GM12864 (cell line): ENCODE results near the gene SLC44A1.

ENCODE experiments used
- DNase-seq: peaks from one replicate; pipeline ENCODE4 v3.0.0-alpha.2; 2011; ENCODE audit warnings: low read depth
- H3K4me3 ChIP-seq: 2 replicates; pipeline ENCODE4 v1.5.1; 2011; ENCODE audit warnings: mild to moderate bottlenecking, low read depth, low read length, control low read depth
- TF ChIP-seq, protein P1 (sequence below): IDR thresholded peaks from 2 replicates; pipeline ENCODE4 v1.5.1; 2011; ENCODE audit warnings: low read depth, mild to moderate bottlenecking, moderate library complexity, low read length, control low read depth, inconsistent platforms; ENCODE audit errors: missing control alignments

SLC44A1 gene

DNA sequence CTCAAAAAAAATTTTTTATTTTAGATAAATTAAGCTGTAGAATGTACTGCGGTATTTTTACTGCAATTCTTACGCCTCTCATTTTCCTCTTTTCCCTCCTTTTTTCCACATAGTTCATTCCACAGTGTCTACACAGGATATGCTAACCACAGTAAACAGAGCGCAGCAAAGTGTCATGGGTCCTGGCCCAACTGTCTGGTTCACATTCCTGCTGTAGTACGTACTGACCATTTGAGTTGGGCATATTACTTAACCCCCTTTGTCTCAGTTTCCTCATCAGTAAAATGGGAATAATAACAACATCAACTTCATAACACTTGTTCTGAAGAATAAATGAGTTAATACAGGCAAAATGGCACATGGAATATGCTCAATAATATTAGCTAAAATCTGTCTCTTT is 41.6 kb downstream of the SLC44A1 start:
- no peak overlapping the region for H3K4me3 ChIP-seq
- DNase-seq = no peak
- TF ChIP-seq, protein P1, sequence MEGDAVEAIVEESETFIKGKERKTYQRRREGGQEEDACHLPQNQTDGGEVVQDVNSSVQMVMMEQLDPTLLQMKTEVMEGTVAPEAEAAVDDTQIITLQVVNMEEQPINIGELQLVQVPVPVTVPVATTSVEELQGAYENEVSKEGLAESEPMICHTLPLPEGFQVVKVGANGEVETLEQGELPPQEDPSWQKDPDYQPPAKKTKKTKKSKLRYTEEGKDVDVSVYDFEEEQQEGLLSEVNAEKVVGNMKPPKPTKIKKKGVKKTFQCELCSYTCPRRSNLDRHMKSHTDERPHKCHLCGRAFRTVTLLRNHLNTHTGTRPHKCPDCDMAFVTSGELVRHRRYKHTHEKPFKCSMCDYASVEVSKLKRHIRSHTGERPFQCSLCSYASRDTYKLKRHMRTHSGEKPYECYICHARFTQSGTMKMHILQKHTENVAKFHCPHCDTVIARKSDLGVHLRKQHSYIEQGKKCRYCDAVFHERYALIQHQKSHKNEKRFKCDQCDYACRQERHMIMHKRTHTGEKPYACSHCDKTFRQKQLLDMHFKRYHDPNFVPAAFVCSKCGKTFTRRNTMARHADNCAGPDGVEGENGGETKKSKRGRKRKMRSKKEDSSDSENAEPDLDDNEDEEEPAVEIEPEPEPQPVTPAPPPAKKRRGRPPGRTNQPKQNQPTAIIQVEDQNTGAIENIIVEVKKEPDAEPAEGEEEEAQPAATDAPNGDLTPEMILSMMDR = no peak

DNA sequence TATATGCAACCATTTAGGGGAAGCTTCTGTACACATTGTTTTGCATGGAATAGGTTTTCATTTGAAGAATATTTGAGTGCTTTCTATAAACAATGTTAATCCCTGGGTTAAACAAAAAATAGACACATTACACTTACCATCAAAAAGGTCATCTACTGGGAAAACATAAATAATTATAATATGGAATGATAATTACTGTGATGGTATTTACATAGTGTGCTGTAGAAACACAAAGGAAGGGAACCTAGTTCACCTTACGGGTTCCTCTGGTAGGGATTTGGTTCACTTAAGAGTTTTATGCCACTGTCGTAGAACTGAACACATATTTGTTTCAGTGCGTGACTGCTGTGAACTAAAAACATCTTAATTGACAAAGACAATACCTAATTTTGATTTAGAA is 44.9 kb downstream of the SLC44A1 start:
- TF ChIP-seq, protein P1 = no peak
- no peak overlapping the region for H3K4me3 ChIP-seq
- no peak for DNase-seq

DNA sequence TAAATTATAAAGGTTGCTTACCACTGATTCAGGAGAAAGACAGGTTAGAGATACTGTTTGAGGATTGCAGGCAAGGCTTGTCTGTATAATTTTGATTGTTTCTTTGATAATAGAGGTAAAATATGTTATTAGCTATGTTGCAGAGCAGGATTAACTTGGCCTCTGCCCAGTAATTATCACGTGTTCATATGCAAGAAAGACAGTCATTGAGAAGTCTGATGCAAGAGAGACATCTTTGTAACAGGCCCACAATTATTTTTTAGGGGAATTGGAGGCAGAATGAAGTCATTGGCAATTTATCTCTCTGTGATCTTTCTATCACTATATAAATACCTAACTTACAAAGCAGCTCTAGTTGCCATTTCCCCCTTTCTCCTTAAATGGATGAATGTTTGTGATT is 46.0 kb downstream of the SLC44A1 start:
- DNase-seq = no peak

DNA sequence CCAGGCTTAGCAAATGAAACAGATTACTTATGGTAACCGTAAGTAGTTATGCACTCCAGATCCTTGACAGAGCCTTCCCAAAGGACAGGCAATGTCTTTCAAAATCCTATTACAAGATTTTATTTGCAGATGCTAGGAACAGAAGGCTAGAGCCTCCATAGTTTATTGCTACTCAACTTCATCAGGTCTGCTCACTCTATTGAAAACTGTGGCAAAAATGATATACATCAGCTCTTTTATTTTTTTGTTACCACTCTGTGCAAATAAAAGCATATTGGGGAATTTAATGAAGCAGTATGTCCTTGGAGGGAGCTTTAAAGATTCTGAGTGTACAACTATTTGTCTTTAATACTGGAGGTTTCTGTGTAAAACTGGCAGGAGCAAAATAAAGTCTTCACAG is 46.5 kb downstream of the SLC44A1 start:
- DNase-seq = no peak
- TF ChIP-seq, protein P1 = no peak

More for the DNA sequence above, 46.0 kb downstream of the SLC44A1 start:
- no peak overlapping the region for H3K4me3 ChIP-seq
- TF ChIP-seq, protein P1 = no peak

DNA sequence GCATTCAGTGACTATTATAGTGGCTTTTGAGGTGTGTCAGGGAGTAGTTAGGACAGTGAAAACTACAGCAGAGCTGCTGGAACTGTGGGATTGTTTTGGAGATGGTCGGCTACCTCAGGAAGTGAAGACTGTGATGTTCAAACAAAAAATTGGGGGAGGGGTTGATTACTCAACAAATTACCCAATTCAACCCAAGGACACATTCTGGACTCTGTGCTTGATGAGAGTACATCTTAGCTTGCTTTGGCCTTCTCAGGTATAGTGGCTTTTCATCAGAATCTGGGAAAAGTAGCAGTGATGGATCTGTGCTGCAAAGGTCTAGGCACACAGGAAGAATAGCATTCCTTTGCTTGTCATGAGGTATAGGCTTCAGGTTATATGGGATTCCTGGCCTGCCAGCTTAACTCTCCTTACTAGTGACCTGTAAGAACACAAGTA is 47.0 kb downstream of the SLC44A1 start:
- TF ChIP-seq, protein P1 = no peak
- DNase-seq = no peak
- H3K4me3 ChIP-seq = no peak overlapping the region

More for the DNA sequence above, 46.5 kb downstream of the SLC44A1 start:
- H3K4me3 ChIP-seq = no peak overlapping the region

DNA sequence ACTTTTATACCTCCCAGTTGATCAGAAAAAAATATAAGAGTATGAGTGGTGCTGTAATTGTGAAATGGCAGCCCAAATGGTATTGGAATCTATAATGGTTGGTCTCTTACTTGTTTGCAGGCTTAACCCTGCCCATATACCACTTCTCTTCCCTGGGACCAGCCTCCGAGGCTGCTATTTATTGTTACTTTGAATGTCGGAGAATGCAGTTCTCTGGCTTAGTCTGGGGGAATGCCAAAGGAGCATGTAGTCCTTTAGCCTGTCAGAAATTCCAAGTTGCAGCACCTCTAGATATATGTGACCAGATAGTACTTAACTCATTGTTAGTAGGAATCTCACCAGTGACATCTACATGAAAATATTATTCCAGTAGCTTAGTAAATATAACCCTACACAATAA is 47.5 kb downstream of the SLC44A1 start:
- TF ChIP-seq, protein P1 = no peak
- no peak for DNase-seq
- H3K4me3 ChIP-seq = no peak overlapping the region

DNA sequence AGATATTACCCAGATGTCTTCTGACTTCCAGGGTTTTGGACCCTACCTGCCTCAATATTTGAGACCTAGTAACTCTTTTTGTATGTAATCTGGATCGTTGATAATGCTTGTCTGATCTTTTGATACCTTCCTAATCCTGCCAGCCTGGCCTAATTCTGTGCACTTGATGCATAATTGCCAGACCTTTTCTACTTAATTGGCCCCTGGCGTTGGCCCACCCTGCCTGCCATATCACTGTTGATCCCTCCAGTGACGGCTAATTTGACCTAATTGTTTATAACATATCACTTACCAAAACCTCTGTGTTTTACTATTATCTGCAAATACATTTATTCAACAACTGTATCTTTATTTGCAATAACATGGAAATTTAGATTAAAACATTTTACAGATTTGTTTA is 49.0 kb downstream of the SLC44A1 start:
- no peak overlapping the region for H3K4me3 ChIP-seq
- DNase-seq = no peak
- TF ChIP-seq, protein P1 = no peak
